Activated naive CD8-positive, alpha-beta T cell treated with anti-CD3 and anti-CD28 coated beads for 36 hours (primary cell): Measurements from ENCODE around the gene HAVCR2. TPM values are rescaled to one million over a fixed set of nuclear protein-coding genes. Genes with fewer than 3 reads are reported as not detected.
A peak's percentile ranks its signal among the peaks of the same experiment; 100 is the strongest.

Source experiments
- DNase-seq: peaks from one replicate; pipeline ENCODE4 v3.0.0; 2021
- H3K27ac Mint-ChIP-seq: one replicate; pipeline ENCODE4 v1.8.0; 2022; ENCODE audit warnings: mild to moderate bottlenecking, moderate library complexity, mixed read lengths
- H3K27me3 Mint-ChIP-seq: one replicate; pipeline ENCODE4 v1.8.0; 2022; ENCODE audit warnings: mild to moderate bottlenecking, mixed read lengths
- H3K36me3 Mint-ChIP-seq: one replicate; pipeline ENCODE4 v1.8.0; 2021; ENCODE audit warnings: mild to moderate bottlenecking, mixed read lengths
- H3K4me1 Mint-ChIP-seq: one replicate; pipeline ENCODE4 v1.8.0; 2021; ENCODE audit warnings: mixed read lengths
- H3K4me3 Mint-ChIP-seq: one replicate; pipeline ENCODE4 v1.8.0; 2022; ENCODE audit warnings: mild to moderate bottlenecking, moderate library complexity, mixed read lengths
- H3K9me3 Mint-ChIP-seq: one replicate; pipeline ENCODE4 v1.8.0; 2022; ENCODE audit warnings: mixed read lengths
- total RNA-seq, 2 experiments: library from RNA; stranded (reverse); gene quantifications; one replicate each; pipeline ENCODE4 v1.2.3, GENCODE V29; 2021

Gene HAVCR2
- total RNA-seq, 2 experiments from 2014 or later = 24.6 to 25.2 TPM

DNA sequence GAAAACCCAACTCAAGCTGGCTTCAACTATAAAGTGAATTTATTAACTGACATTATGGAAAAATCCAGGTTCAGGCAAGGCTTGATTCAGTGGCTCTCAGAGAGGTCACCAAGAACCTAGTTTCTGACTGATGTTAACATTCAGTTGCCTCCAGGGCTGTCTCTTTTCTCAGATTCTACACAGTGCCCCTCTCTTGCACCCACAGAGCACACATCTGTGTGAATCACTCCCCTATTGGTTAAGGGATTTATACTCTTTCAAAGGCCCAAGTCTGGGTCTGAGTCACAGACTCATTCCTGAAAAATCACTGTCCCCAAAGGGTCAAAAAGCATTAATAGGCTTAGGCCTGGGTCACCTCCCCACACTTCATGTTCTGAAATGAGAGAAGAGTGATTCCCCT lies 6.2 kb upstream of the HAVCR2 start:
- no peaks in the 10 kb centered on the region for H3K9me3 Mint-ChIP-seq
- peaks cover 28% of the 10 kb centered on the region for H3K4me1 Mint-ChIP-seq
- no peaks in the 10 kb centered on the region for H3K27me3 Mint-ChIP-seq
- H3K27ac Mint-ChIP-seq = peak overlapping the region; percentile 38
- H3K36me3 Mint-ChIP-seq = no peaks in the 10 kb centered on the region
- no peak for DNase-seq
- no peak overlapping the region for H3K4me3 Mint-ChIP-seq

DNA sequence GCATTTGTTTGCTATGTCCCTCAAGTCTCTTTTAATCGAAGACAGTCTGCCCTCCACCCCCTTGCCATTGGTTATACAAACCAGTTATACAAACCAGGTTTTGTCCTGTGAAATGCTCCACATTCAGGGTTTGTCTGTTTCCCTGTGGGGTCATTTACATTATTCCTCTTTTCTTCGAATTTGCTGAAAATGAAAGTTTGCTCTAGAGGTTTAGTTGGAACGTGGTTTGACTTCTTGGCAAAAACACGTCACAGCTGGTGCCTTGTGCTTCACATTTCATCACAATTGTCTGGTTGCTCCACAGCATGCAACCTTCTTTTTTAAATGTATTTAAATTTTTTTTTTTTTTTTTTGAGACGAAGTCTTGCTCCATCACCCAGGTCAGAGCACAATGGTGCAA lies 4.2 kb upstream of the HAVCR2 start:
- no peaks in the 10 kb centered on the region for H3K27me3 Mint-ChIP-seq
- H3K36me3 Mint-ChIP-seq = peaks cover 5% of the 10 kb centered on the region
- H3K9me3 Mint-ChIP-seq = no peaks in the 10 kb centered on the region
- peak overlapping the region; percentile 57 for H3K27ac Mint-ChIP-seq
- DNase-seq = no peak
- H3K4me3 Mint-ChIP-seq = peak overlapping the region; percentile 7
- H3K4me1 Mint-ChIP-seq = peaks cover 45% of the 10 kb centered on the region

GRCh38 chr5:157109744-157110143 lies 900 bp upstream of the HAVCR2 start:
- H3K9me3 Mint-ChIP-seq = no peaks in the 10 kb centered on the region
- peaks cover 46% of the 10 kb centered on the region for H3K4me1 Mint-ChIP-seq
- DNase-seq = peak; percentile 31
- H3K27ac Mint-ChIP-seq = peak overlapping the region; percentile 99
- H3K27me3 Mint-ChIP-seq = no peaks in the 10 kb centered on the region
- H3K36me3 Mint-ChIP-seq = peaks cover 20% of the 10 kb centered on the region
- peak overlapping the region; percentile 78 for H3K4me3 Mint-ChIP-seq

- peaks cover 38% of the 10 kb centered on the region for H3K4me1 Mint-ChIP-seq
- H3K4me3 Mint-ChIP-seq = peak overlapping the region; percentile 67
- H3K27me3 Mint-ChIP-seq = no peaks in the 10 kb centered on the region
- peaks cover 32% of the 10 kb centered on the region for H3K36me3 Mint-ChIP-seq
- no peak for DNase-seq
- H3K27ac Mint-ChIP-seq = peak overlapping the region; percentile 62
- no peaks in the 10 kb centered on the region for H3K9me3 Mint-ChIP-seq
These were observed 1.3 kb downstream of the HAVCR2 start for GRCh38 chr5:157107508-157107907.

DNA sequence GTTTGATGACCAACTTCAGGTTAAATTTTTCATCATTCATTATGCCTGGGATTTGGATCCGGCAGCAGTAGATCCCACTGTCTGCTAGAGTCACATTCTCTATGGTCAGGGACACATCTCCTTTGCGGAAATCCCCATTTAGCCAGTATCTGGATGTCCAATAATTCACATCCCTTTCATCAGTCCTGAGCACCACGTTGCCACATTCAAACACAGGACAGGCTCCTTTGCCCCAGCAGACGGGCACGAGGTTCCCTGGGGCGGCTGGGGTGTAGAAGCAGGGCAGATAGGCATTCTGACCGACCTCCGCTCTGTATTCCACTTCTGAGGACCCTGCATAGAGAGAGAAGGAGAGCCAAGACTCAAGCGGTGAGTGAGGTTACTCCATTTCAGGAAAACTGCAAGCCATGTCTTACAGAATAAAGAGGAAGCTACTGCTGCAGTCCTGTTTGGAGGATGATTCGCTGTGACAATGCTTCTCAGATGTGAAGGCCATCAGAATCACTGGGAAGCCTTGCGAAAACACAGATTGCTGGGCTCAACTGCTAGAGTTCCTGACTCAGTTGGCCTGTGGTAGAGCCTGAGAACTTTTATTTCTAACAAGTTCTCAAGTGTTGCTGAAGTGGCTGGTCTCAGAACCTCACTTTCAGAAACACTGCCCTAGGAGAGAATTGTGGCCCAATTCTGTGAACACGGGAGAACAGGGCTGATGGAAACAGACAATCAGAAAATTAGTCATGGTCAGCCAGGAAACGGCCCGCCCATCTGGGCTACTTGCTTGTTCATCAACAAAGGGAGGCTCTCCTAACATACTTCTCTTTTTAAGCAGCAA lies 2.0 kb downstream of the HAVCR2 start:
- H3K27ac Mint-ChIP-seq = peak overlapping the region; percentile 62
- peak overlapping the region; percentile 67 for H3K4me3 Mint-ChIP-seq
- peak; percentile 53 for DNase-seq
- no peaks in the 10 kb centered on the region for H3K27me3 Mint-ChIP-seq
- H3K36me3 Mint-ChIP-seq = peaks cover 34% of the 10 kb centered on the region
- no peaks in the 10 kb centered on the region for H3K9me3 Mint-ChIP-seq
- H3K4me1 Mint-ChIP-seq = peaks cover 38% of the 10 kb centered on the region

DNA sequence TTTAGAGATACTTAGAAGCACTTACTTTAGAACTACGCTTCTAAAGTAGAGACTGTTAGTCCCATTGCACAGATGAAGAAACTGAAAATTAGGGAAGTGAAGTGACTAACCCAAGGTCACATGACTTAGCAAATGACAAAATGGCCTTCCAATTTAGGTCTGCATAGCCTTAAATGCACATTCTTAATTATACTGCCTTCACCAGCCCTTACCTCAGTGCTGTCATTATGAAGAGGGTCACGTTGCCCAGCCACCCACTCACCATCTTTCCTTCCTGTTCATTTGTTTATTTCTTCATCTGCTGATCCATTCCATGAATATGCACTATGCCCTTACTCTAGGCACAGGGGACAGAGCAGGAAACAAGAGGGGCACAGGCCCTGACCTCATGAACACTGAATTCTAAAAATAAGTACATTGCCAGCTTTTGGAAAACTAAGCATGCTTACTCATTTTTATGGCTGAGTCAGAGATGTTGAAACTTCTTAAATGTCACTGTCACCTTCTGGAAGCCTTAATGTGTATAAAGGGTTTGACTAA lies 8.6 kb downstream of the HAVCR2 start:
- Mint-ChIP-seq H3K27ac (peak overlapping the region; percentile 93), H3K4me1 (peaks cover 28% of the 10 kb centered on the region), H3K27me3 (no peaks in the 10 kb centered on the region), H3K9me3 (peaks cover 1% of the 10 kb centered on the region), H3K36me3 (peaks cover 39% of the 10 kb centered on the region), H3K4me3 (peak overlapping the region; percentile 14)
- DNase-seq = peak; percentile 40

GRCh38 chr5:157088342-157088990 lies 20.4 kb downstream of the HAVCR2 start:
- H3K27ac Mint-ChIP-seq = peak overlapping the region; percentile 16
- H3K27me3 Mint-ChIP-seq = no peaks in the 10 kb centered on the region

GRCh38 chr5:157086751-157087359 lies 22.0 kb downstream of the HAVCR2 start:
- peaks cover 48% of the 10 kb centered on the region for H3K36me3 Mint-ChIP-seq
- H3K27ac Mint-ChIP-seq = no peak overlapping the region
- no peak for DNase-seq
- peaks cover 4% of the 10 kb centered on the region for H3K4me1 Mint-ChIP-seq
- H3K9me3 Mint-ChIP-seq = no peaks in the 10 kb centered on the region
- H3K27me3 Mint-ChIP-seq = no peaks in the 10 kb centered on the region
- no peak overlapping the region for H3K4me3 Mint-ChIP-seq

More at GRCh38 chr5:157088342-157088990, 20.4 kb downstream of the HAVCR2 start:
- no peaks in the 10 kb centered on the region for H3K9me3 Mint-ChIP-seq
- H3K4me1 Mint-ChIP-seq = peaks cover 4% of the 10 kb centered on the region
- peaks cover 43% of the 10 kb centered on the region for H3K36me3 Mint-ChIP-seq
- DNase-seq = no peak
- no peak overlapping the region for H3K4me3 Mint-ChIP-seq

- Mint-ChIP-seq H3K4me1 (peaks cover 4% of the 10 kb centered on the region), H3K4me3 (no peak overlapping the region), H3K27me3 (no peaks in the 10 kb centered on the region), H3K27ac (no peak overlapping the region), H3K9me3 (no peaks in the 10 kb centered on the region), H3K36me3 (peaks cover 40% of the 10 kb centered on the region)
- no peak for DNase-seq
These were observed 22.9 kb downstream of the HAVCR2 start for GRCh38 chr5:157085930-157086329.

DNA sequence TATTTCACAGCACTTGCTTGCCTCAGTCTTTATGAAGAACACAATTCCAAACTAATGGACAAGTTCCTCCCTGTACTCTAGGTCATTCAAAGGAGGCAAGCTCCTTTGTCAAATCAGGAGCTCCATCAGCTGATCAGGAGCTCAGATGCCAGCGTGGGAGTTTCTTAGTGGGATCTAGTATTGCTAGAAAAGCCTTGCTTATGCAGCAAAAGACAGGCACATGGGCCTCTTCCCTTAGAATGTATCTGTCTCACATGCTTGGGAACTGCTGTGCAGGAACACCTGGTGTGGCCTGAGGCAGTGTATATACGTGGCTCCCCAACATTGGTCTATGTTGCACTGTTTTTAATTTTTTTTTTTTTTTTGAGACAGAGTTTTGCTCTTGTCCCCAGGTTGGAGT lies 28.6 kb downstream of the HAVCR2 start:
- no peak for DNase-seq
- no peak overlapping the region for H3K4me3 Mint-ChIP-seq

GRCh38 chr5:157076558-157076957 lies 32.3 kb downstream of the HAVCR2 start:
- DNase-seq = no peak
- Mint-ChIP-seq H3K4me1 (peaks cover 33% of the 10 kb centered on the region), H3K27me3 (no peaks in the 10 kb centered on the region), H3K4me3 (no peak overlapping the region), H3K27ac (no peak overlapping the region), H3K36me3 (peaks cover 13% of the 10 kb centered on the region), H3K9me3 (peaks cover 10% of the 10 kb centered on the region)

More for the DNA sequence above, 28.6 kb downstream of the HAVCR2 start:
- Mint-ChIP-seq H3K27ac (no peak overlapping the region), H3K27me3 (no peaks in the 10 kb centered on the region), H3K9me3 (peaks cover 4% of the 10 kb centered on the region), H3K36me3 (peaks cover 20% of the 10 kb centered on the region), H3K4me1 (peaks cover 11% of the 10 kb centered on the region)

DNA sequence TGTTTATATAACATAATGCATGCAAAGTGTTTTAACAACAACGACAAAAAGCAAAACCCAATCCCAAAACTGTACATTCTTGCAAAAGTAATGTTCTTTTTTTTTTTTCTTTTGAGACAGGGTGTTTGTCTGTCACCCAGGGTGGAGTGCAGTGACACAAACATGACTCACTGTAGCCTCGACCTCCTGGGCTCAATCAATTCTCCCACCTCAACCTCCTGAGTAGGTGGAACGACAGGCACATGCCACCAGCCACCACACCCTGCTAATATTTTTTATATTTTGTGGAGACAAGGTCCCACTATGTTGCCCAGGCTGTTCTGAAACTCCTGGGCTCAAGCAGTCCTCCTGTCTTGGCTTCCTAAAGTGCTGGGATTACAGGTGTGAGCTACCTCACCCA lies 36.3 kb downstream of the HAVCR2 start:
- Mint-ChIP-seq H3K36me3 (peaks cover 13% of the 10 kb centered on the region), H3K4me3 (no peak overlapping the region), H3K4me1 (peaks cover 33% of the 10 kb centered on the region), H3K27me3 (no peaks in the 10 kb centered on the region), H3K27ac (peak overlapping the region; percentile 14), H3K9me3 (peaks cover 10% of the 10 kb centered on the region)
- DNase-seq = peak; percentile 41

DNA sequence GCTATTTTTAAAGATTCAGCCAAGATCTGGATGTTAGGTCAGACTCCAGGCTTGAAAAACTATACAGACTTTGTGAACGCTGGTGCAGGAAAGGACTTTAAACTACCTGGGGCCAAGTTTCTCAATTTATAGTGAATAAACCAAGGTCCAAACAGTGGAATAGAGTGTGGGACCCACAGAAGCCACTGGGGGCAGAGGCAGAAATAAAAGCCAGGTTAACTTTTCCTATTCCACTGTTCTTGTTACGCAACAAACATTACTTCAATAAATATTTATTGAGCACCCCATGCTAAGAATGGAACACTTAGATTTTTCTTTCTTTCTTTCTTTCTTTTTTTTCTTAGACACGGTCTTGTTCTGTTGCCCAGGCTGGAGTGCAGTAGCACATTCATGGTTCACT lies 38.9 kb downstream of the HAVCR2 start:
- H3K27me3 Mint-ChIP-seq = no peaks in the 10 kb centered on the region
- H3K4me3 Mint-ChIP-seq = no peak overlapping the region
- H3K4me1 Mint-ChIP-seq = peaks cover 22% of the 10 kb centered on the region
- H3K9me3 Mint-ChIP-seq = peaks cover 6% of the 10 kb centered on the region
- H3K27ac Mint-ChIP-seq = peak overlapping the region; percentile 58
- DNase-seq = no peak
- peaks cover 5% of the 10 kb centered on the region for H3K36me3 Mint-ChIP-seq

DNA sequence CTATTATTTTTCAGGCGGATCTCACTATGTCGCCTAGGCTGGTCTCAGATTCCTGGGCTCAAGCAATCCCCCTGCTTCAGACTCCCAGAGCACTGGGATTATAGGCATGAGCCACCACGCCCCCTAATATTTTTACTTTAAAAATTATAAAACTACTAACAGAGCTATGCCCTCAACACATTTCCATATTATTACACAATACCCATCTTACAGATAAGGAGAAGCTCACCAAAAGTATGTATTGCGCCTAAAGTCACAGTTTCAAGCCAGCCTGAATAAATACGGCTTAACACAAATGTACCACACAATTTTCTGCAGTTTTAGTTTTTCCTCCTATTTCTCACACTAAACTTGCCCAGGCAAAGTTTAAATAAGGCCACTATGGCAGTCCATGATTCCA lies 40.1 kb downstream of the HAVCR2 start:
- Mint-ChIP-seq H3K36me3 (no peaks in the 10 kb centered on the region), H3K4me1 (peaks cover 15% of the 10 kb centered on the region), H3K27me3 (no peaks in the 10 kb centered on the region), H3K4me3 (no peak overlapping the region), H3K27ac (no peak overlapping the region), H3K9me3 (peaks cover 2% of the 10 kb centered on the region)
- DNase-seq = no peak

DNA sequence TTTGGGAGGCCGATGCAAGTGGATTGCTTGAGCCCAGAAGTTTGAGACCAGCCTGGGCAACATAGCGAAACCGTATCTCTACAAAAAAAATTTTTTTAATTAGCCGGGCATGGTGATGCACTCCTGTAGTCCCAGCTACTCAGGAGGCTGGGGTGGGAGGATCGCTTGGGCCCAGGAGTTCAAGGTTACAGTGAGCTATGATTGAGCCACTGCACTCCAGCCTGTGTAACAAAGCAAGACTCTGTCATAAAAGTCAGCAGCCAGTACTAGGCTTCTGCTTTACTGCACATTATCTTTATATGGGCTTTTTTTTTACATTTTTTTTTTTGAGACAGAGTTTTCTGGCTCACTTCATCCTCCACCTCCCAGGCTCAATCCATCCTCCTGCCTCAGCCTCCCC lies 40.5 kb downstream of the HAVCR2 start:
- no peak for DNase-seq
- Mint-ChIP-seq H3K36me3 (no peaks in the 10 kb centered on the region), H3K9me3 (no peaks in the 10 kb centered on the region), H3K27me3 (no peaks in the 10 kb centered on the region), H3K4me1 (peaks cover 12% of the 10 kb centered on the region), H3K4me3 (no peak overlapping the region), H3K27ac (peak overlapping the region; percentile 34)
